Hepatocyte (in vitro differentiated cells): ENCODE measurements around the gene PABPC3. TPM values are rescaled to one million over a fixed set of nuclear protein-coding genes. Genes with fewer than 3 reads are reported as not detected.

Experiments
- DNase-seq: peaks from one replicate; pipeline ENCODE4 v3.0.0-alpha.2; 2016; ENCODE audit warnings: low spot score
- H2AFZ ChIP-seq: fragments of 200-600 bp; sonication (generic); 2 replicates; pipeline ENCODE4 v1.6.0; 2016; ENCODE audit warnings: antibody characterized with exemption, mild to moderate bottlenecking
- H3K27ac ChIP-seq: fragments of 200-600 bp; sonication (generic); 2 replicates; pipeline ENCODE4 v1.5.1; 2016; ENCODE audit warnings: mild to moderate bottlenecking
- H3K27me3 ChIP-seq: fragments of 200-600 bp; sonication (generic); 2 replicates; pipeline ENCODE4 v1.6.1; 2016
- H3K36me3 ChIP-seq: fragments of 200-600 bp; sonication (generic); replicated peaks from 2 replicates; pipeline ENCODE4 v1.5.1; 2016; ENCODE audit warnings: low read depth; ENCODE audit not compliant: insufficient read depth
- H3K4me1 ChIP-seq: fragments of 200-600 bp; sonication (generic); 2 replicates; pipeline ENCODE4 v1.5.1; 2016; ENCODE audit warnings: mild to moderate bottlenecking, moderate library complexity; ENCODE audit not compliant: insufficient read depth
- H3K4me2 ChIP-seq: fragments of 200-600 bp; sonication (generic); 2 replicates; pipeline ENCODE4 v1.6.0; 2016
- H3K4me3 ChIP-seq: fragments of 200-600 bp; sonication (generic); 2 replicates; pipeline ENCODE4 v1.5.1; 2016; ENCODE audit warnings: mild to moderate bottlenecking
- H3K79me2 ChIP-seq: fragments of 200-600 bp; sonication (generic); 2 replicates; pipeline ENCODE4 v1.6.0; 2017; ENCODE audit warnings: mild to moderate bottlenecking
- H3K9me2 ChIP-seq: fragments of 200-600 bp; sonication (generic); replicated peaks from 2 replicates; pipeline ENCODE4 v1.6.0; 2017; ENCODE audit warnings: mild to moderate bottlenecking; ENCODE audit not compliant: insufficient read depth
- H3K9me3 ChIP-seq: fragments of 200-600 bp; sonication (generic); 2 replicates; pipeline ENCODE4 v1.5.1; 2016; ENCODE audit warnings: low read depth, mild to moderate bottlenecking
- H4K20me1 ChIP-seq: fragments of 200-600 bp; sonication (generic); 2 replicates; pipeline ENCODE4 v1.6.0; 2016; ENCODE audit warnings: mild to moderate bottlenecking; ENCODE audit not compliant: insufficient read depth, poor library complexity, severe bottlenecking
- EZH2 ChIP-seq: fragments of 200-600 bp; sonication (generic); IDR thresholded peaks from 2 replicates; pipeline ENCODE4 v1.6.1; 2016; ENCODE audit warnings: antibody characterized with exemption, mild to moderate bottlenecking, borderline replicate concordance
- EZH2phosphoT487 ChIP-seq: fragments of 200-600 bp; sonication (generic); IDR thresholded peaks from one replicate; pipeline ENCODE4 v1.6.1; 2018; ENCODE audit warnings: antibody characterized with exemption, mild to moderate bottlenecking, low read depth, moderate library complexity; ENCODE audit not compliant: unreplicated experiment, severe bottlenecking
- WGBS: methylation state at CpG from one replicate; pipeline ENCODE4 v1.1.6; 2016; ENCODE audit warnings: low lambda C conversion rate; ENCODE audit errors: missing lambda C conversion rate; 5-methylcytosine and 5-hydroxymethylcytosine counted together
- polyA plus RNA-seq: library from polyadenylated mRNA; unstranded; fragments of >200 nt; fragmentation: Nextera tagmentation; extraction: Ambion mirVana; gene quantifications from 2 replicates; pipeline ENCODE4 v1.2.1, GENCODE V29; 2016
- total RNA-seq: library from RNA; depleted of rRNA; stranded (reverse); fragments of >200 nt; gene quantifications from 2 replicates; pipeline ENCODE4 v1.2.3, GENCODE V29; 2014
- TF ChIP-seq, protein P1 (sequence below): fragments of 200-600 bp; sonication (generic); IDR thresholded peaks from 2 replicates; pipeline ENCODE4 v1.5.1; 2016; ENCODE audit warnings: antibody characterized with exemption, mild to moderate bottlenecking; ENCODE audit not compliant: poor library complexity

The PABPC3 gene
- total and polyA plus RNA-seq, 2 experiments from 2014 or later: 0.03 to 0.11 TPM

DNA sequence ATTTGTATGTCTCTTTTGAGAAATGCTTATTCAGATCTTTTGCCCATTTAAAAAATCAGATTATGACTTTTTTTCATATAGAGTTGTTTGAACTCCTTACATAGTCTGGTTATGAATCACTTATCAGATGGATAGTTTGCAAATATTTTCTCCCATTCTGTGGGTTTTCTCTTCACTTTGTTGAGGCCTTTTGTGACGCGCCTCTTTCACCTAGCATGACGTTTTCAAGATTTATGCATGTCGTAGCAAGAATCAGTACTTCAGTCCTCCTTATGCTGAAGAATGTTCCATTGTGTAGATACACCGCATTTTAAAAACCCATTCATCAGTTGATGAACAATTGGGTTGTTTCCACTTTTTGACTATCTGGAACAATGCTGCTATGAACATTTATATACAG is 13.4 kb downstream of the PABPC3 start:
- no peaks in the 10 kb centered on the region for H3K4me1 ChIP-seq
- no peak overlapping the region for H3K4me3 ChIP-seq
- no peak for DNase-seq
- H3K27ac ChIP-seq: no peak overlapping the region
- no peak overlapping the region for H2AFZ ChIP-seq
- no peaks in the 10 kb centered on the region for H3K36me3 ChIP-seq
- no peak overlapping the region for H3K4me2 ChIP-seq
- 91% methylated on average over 5 of the region's 5 CpGs for whole genome bisulfite sequencing
- no peaks in the 10 kb centered on the region for H3K9me2 ChIP-seq
- no peak for TF ChIP-seq EZH2
- no peak for TF ChIP-seq EZH2phosphoT487
- TF ChIP-seq, protein P1, sequence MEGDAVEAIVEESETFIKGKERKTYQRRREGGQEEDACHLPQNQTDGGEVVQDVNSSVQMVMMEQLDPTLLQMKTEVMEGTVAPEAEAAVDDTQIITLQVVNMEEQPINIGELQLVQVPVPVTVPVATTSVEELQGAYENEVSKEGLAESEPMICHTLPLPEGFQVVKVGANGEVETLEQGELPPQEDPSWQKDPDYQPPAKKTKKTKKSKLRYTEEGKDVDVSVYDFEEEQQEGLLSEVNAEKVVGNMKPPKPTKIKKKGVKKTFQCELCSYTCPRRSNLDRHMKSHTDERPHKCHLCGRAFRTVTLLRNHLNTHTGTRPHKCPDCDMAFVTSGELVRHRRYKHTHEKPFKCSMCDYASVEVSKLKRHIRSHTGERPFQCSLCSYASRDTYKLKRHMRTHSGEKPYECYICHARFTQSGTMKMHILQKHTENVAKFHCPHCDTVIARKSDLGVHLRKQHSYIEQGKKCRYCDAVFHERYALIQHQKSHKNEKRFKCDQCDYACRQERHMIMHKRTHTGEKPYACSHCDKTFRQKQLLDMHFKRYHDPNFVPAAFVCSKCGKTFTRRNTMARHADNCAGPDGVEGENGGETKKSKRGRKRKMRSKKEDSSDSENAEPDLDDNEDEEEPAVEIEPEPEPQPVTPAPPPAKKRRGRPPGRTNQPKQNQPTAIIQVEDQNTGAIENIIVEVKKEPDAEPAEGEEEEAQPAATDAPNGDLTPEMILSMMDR: no peak
- no peaks in the 10 kb centered on the region for H3K27me3 ChIP-seq
- H4K20me1 ChIP-seq: no peaks in the 10 kb centered on the region
- no peaks in the 10 kb centered on the region for H3K79me2 ChIP-seq
- H3K9me3 ChIP-seq: no peaks in the 10 kb centered on the region

DNA sequence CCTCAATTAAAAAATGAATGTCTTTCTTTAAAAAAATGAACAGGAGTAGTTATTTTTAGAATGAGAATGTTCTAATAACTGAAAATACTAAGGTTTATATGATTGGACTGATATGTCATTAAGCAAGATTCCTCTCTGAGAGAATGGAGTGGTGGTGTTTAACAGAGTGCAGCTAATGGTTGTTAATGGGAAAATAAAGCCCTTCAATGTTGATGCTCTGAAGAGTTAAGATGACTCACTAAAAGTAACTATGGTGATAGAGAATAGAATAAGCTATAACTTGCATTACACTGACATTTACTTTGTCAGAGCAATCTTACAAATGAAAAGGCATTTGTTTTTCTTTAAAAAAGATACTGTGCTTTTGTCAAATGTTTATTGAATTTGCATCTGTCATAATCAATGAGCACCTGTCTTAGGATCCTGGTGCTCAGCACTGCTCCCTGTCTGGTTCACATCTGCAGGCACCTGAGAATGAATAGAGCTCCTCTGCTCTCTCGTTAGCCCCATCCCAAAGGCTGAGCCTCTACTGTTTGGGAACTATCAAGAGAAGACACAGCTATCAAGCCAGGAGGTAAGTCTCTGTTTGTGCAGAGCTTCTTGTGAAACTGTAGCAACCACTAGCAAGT is 15.1 kb downstream of the PABPC3 start:
- DNase-seq: no peak
- Histone ChIP-seq H3K27me3 (no peaks in the 10 kb centered on the region), H3K4me3 (no peak overlapping the region), H2AFZ (no peak overlapping the region), H3K4me1 (peaks cover 5% of the 10 kb centered on the region), H3K9me3 (no peaks in the 10 kb centered on the region), H3K79me2 (no peaks in the 10 kb centered on the region), H3K27ac (no peak overlapping the region), H4K20me1 (no peaks in the 10 kb centered on the region), H3K36me3 (no peaks in the 10 kb centered on the region), H3K9me2 (no peaks in the 10 kb centered on the region), H3K4me2 (no peak overlapping the region)
- WGBS: 39% methylated on average over 1 of the region's 1 CpG
- TF ChIP-seq, protein P1: no peak
- TF ChIP-seq EZH2: no peak
- TF ChIP-seq EZH2phosphoT487: no peak

DNA sequence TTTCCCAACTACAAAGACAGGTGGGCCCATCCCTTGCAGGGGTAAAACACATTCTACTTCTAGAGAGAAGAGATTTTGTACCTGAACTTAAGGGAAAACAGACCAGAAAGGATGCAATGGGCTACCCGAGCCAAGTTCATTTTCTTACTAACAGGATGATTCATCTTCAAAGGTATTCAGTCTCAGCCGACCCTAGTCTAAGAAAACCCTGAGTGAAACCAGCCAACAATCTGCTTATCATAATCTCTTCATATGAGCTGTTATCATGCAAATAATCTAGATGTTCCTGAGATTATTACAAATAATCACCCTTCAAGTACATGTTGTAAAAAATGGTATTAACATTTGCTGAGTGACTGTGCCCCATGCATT is 15.6 kb downstream of the PABPC3 start:
- Histone ChIP-seq H3K4me1 (peaks cover 5% of the 10 kb centered on the region), H3K9me3 (no peaks in the 10 kb centered on the region), H2AFZ (no peak overlapping the region), H3K36me3 (no peaks in the 10 kb centered on the region), H3K79me2 (no peaks in the 10 kb centered on the region), H3K27me3 (no peaks in the 10 kb centered on the region), H3K4me2 (no peak overlapping the region), H3K9me2 (no peaks in the 10 kb centered on the region), H3K27ac (no peak overlapping the region), H4K20me1 (no peaks in the 10 kb centered on the region), H3K4me3 (no peak overlapping the region)
- TF ChIP-seq EZH2phosphoT487 (no peak), EZH2 (no peak)
- TF ChIP-seq, protein P1: no peak
- DNase-seq: no peak
- WGBS: 28% methylated on average over 2 of the region's 2 CpGs
